Peyer's patch (tissue), 4 donors: ENCODE measurements around the gene GALK2.

Experiments
- CTCF ChIP-seq, 6 experiments: fragments of 450-650 bp in 4 of 6; fragments of 200-600 bp in 2 of 6; sonication (generic) in 1 of 6; IDR thresholded peaks; one replicate each; pipeline ENCODE4 v1.5.1; 2017 to 2019; ENCODE audit warnings: antibody characterized with exemption in 6 of 6, mild to moderate bottlenecking in 3 of 6, moderate library complexity in 1 of 6
- POLR2A ChIP-seq, 2 donors: fragments of 450-650 bp; IDR thresholded peaks; one replicate each; pipeline ENCODE4 v1.5.1; 2017; ENCODE audit warnings: antibody characterized with exemption in 2 of 2, mild to moderate bottlenecking in 2 of 2, moderate library complexity in 2 of 2

GRCh38 chr15:49361370-49361769 lies 191.3 kb downstream of the GALK2 start:
- TF ChIP-seq CTCF (IDR thresholded peaks at IDR 0.05) (no peak), POLR2A (IDR thresholded peaks at IDR 0.05) (no peak)
